Measurements from ENCODE around the gene LRFN5. TPM values are rescaled to one million over a fixed set of nuclear protein-coding genes. Genes with fewer than 3 reads are reported as not detected.
"Not testable (repeated sequence)": the region's sequence is repeated elsewhere in the genome, so short reads cannot be mapped to it uniquely, and the experiment has no call there.

The LRFN5 gene
- total and polyA plus RNA-seq, 9 donors, result 0.71 to 6.1 (median 2.1) TPM

- H3K4me1 ChIP-seq (ENCODE audit: insufficient read depth), result no peaks in the 10 kb centered on the region
Measured at GRCh38 chr14:41586237-41586636, 20.4 kb upstream of the LRFN5 start.

GRCh38 chr14:41597647-41598046 is 9.0 kb upstream of the LRFN5 start:
- TF ChIP-seq, protein P1, sequence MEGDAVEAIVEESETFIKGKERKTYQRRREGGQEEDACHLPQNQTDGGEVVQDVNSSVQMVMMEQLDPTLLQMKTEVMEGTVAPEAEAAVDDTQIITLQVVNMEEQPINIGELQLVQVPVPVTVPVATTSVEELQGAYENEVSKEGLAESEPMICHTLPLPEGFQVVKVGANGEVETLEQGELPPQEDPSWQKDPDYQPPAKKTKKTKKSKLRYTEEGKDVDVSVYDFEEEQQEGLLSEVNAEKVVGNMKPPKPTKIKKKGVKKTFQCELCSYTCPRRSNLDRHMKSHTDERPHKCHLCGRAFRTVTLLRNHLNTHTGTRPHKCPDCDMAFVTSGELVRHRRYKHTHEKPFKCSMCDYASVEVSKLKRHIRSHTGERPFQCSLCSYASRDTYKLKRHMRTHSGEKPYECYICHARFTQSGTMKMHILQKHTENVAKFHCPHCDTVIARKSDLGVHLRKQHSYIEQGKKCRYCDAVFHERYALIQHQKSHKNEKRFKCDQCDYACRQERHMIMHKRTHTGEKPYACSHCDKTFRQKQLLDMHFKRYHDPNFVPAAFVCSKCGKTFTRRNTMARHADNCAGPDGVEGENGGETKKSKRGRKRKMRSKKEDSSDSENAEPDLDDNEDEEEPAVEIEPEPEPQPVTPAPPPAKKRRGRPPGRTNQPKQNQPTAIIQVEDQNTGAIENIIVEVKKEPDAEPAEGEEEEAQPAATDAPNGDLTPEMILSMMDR (IDR thresholded peaks at IDR 0.05), result no peak
- TF ChIP-seq POLR2A (IDR thresholded peaks at IDR 0.05) (no peak), EP300 (IDR thresholded peaks at IDR 0.05) (no peak)
- Histone ChIP-seq H3K4me3 (no peak overlapping the region), H3K36me3 (no peaks in the 10 kb centered on the region), H3K27me3 (no peaks in the 10 kb centered on the region), H3K4me1 (ENCODE audit: insufficient read depth) (no peaks in the 10 kb centered on the region), H3K9me3 (no peaks in the 10 kb centered on the region), H3K27ac (no peak overlapping the region)
- 95 to 98% (median 98%) methylated on average over 25 of the region's 25 CpGs for WGBS, 3 donors
- intact Hi-C loops (cut with DNase I), result no loop called here
- DNase-seq, result no peak

More at GRCh38 chr14:41586237-41586636, 20.4 kb upstream of the LRFN5 start:
- Histone ChIP-seq H3K9me3 (no peaks in the 10 kb centered on the region), H3K27ac (no peak overlapping the region), H3K27me3 (no peaks in the 10 kb centered on the region), H3K36me3 (no peaks in the 10 kb centered on the region), H3K4me3 (no peak overlapping the region)
- TF ChIP-seq, protein P1 (IDR thresholded peaks at IDR 0.05), result no peak
- TF ChIP-seq POLR2A (IDR thresholded peaks at IDR 0.05), result no peak
- no peak for TF ChIP-seq EP300 (IDR thresholded peaks at IDR 0.05)
- intact Hi-C loops (cut with DNase I), result no loop called here
- no peak for DNase-seq

DNA sequence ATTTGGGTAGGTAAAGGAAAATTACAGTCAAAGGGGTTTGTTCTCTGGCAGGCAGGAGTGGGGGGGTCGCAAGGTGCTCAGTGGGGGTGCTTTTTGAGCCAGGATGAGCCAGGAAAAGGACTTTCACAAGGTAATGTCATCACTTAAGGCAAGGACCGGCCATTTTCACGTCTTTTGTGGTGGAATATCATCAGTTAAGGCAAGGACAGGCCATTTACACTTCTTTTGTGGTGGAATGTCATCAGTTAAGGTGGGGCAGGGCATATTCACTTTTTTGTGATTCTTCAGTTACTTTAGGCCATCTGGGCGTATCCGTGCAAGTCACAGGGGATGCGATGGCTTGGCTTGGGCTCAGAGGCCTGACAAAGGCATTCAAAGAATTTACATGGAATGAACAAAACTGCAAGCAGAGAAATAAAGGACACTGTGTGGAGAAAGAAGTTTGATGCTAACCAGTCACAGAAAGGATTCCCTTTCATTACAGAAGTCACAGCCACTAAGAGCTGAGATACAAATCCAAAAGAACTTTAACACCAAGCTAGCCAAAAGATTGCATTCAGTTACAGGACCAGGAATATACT is 6.8 kb upstream of the LRFN5 start:
- H3K4me1 ChIP-seq (ENCODE audit: insufficient read depth); H3K36me3 ChIP-seq; DNase-seq; H3K9me3 ChIP-seq; H3K27me3 ChIP-seq; H3K4me3 ChIP-seq; intact Hi-C loops (cut with DNase I); H3K27ac ChIP-seq: not testable (repeated sequence)
- 71 to 76% (median 76%) methylated on average over 6 of the region's 6 CpGs for WGBS, 3 donors

- Histone ChIP-seq H3K36me3 (no peaks in the 10 kb centered on the region), H3K9me3 (no peaks in the 10 kb centered on the region), H3K4me3 (peak overlapping the region; percentile 38), H3K27me3 (no peaks in the 10 kb centered on the region), H3K4me1 (ENCODE audit: insufficient read depth) (peaks cover 1% of the 10 kb centered on the region), H3K27ac (peak overlapping the region; percentile 17 to 54)
- intact Hi-C loops (cut with DNase I), result no loop called here
- peak in 4 of 5 donors; percentile 44 to 71 (median 56) for DNase-seq
- WGBS, 3 donors, result 0 to 3% (median 2%) methylated on average over 29 of the region's 29 CpGs
- TF ChIP-seq, protein P1 (IDR thresholded peaks at IDR 0.05), result no peak
- no peak for TF ChIP-seq POLR2A (IDR thresholded peaks at IDR 0.05)
- TF ChIP-seq EP300 (IDR thresholded peaks at IDR 0.05), result no peak
Measured at GRCh38 chr14:41604721-41605531, 1.8 kb upstream of the LRFN5 start.
